Body of pancreas (tissue), 4 donors: ENCODE results near the gene GAK. TPM values are rescaled to one million over a fixed set of nuclear protein-coding genes. Genes with fewer than 3 reads are reported as not detected.

Experiments
- ATAC-seq: fragments of 150-250 bp; one replicate; pipeline ENCODE4 v1.9.1; 2016
- DNase-seq, 4 donors: peaks; one replicate each; pipeline ENCODE4 v3.0.0-alpha.2; 2019
- H3K27ac ChIP-seq, 4 donors: fragments of 200-600 bp; sonication (generic); 1 replicate in 3 of 4; 2 replicates in 1 of 4; pipeline versions ENCODE4 v1.5.1 to v1.6.1; 2016 to 2019; ENCODE audit warnings: mild to moderate bottlenecking in 1 of 4, mixed read lengths in 1 of 4, moderate library complexity in 1 of 4
- H3K27me3 ChIP-seq, 2 donors: fragments of 200-600 bp; sonication (generic); one replicate each; pipeline ENCODE4 v1.6.0; 2016; ENCODE audit warnings: mild to moderate bottlenecking in 1 of 2
- H3K36me3 ChIP-seq, 2 donors: fragments of 200-600 bp; sonication (generic); replicated peaks in 1 of 2; 2 replicates each; pipeline ENCODE4 v1.5.1; 2016; ENCODE audit warnings: low read depth in 2 of 2; ENCODE audit not compliant: insufficient read depth in 1 of 2
- H3K4me1 ChIP-seq: fragments of 200-600 bp; sonication (generic); one replicate; pipeline ENCODE4 v1.6.0; 2016
- H3K4me3 ChIP-seq, 2 donors: fragments of 200-600 bp; sonication (generic); 1 replicate in 1 of 2; 2 replicates in 1 of 2; pipeline ENCODE4 v1.5.1; 2016 to 2019
- H3K9me3 ChIP-seq, 3 donors: fragments of 200-600 bp; sonication (generic); 1 replicate in 2 of 3; 2 replicates in 1 of 3; pipeline ENCODE4 v1.5.1; 2016
- POLR2A ChIP-seq, 3 donors: fragments of 450-650 bp; IDR thresholded peaks; one replicate each; pipeline ENCODE4 v1.6.1; 2016; ENCODE audit warnings: antibody characterized with exemption in 3 of 3, mild to moderate bottlenecking in 2 of 3
- WGBS, 2 donors: methylation state at CpG; one replicate each; pipeline ENCODE4 v1.1.5; 2017; 5-methylcytosine and 5-hydroxymethylcytosine counted together
- intact Hi-C: fragments of 100-400 bp; cut with DNase I; formaldehyde crosslinking; loops from one replicate; pipeline ENCODE4 v1.15.1; 2023
- total RNA-seq, 2 donors: library from RNA; depleted of rRNA; stranded (reverse); fragments of >200 nt; gene quantifications; one replicate each; pipeline ENCODE4 v1.1.0, GENCODE V29; 2016
- TF ChIP-seq, protein P1 (sequence below), 7 experiments: fragments of 450-650 bp in 4 of 7; fragments of 200-600 bp in 3 of 7; sonication (generic) in 3 of 7; IDR thresholded peaks; one replicate each; pipeline ENCODE4 v1.5.1; 2016 to 2019; ENCODE audit warnings: antibody characterized with exemption in 7 of 7

The GAK gene
- total RNA-seq, 2 donors from 2014 or later = 126 to 127 TPM

DNA sequence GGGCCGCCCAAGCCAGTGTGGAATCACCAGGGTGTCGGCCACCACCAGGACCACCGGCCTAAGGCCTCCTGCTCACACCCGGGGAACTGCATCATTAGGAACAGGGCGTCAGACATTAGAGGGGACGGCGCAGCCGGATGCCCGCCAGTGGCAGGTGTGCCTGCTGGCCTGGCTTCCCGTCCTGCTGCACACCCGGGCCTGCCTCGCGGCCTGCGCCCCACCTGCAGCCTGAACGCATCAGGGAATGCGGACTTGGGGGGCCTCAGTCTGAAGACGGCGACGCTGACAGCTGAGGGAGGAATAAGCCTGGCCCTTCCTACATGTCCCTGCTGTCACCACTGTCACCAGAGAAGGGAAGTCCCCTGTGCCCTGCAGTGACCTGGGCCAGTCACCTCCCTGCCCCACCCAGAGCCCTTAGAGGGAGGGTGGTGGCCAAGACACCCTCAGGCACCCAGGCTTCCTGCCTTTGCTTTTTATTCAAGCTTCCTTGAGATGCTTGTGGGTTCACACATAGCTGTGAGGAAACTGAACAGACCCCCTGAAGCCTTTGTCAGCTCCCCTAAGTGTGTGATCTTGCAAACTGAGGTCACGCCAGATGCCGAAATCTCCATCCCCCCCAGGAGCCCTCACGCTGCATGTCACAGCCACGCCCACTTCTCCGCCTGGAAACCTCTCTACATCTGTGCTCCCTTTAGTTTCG lies 38.1 kb upstream of the GAK start:
- no peak overlapping the region for H3K27ac ChIP-seq
- WGBS, 2 donors = 87 to 95% methylated on average over 25 of the region's 25 CpGs
- TF ChIP-seq, protein P1, sequence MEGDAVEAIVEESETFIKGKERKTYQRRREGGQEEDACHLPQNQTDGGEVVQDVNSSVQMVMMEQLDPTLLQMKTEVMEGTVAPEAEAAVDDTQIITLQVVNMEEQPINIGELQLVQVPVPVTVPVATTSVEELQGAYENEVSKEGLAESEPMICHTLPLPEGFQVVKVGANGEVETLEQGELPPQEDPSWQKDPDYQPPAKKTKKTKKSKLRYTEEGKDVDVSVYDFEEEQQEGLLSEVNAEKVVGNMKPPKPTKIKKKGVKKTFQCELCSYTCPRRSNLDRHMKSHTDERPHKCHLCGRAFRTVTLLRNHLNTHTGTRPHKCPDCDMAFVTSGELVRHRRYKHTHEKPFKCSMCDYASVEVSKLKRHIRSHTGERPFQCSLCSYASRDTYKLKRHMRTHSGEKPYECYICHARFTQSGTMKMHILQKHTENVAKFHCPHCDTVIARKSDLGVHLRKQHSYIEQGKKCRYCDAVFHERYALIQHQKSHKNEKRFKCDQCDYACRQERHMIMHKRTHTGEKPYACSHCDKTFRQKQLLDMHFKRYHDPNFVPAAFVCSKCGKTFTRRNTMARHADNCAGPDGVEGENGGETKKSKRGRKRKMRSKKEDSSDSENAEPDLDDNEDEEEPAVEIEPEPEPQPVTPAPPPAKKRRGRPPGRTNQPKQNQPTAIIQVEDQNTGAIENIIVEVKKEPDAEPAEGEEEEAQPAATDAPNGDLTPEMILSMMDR (IDR thresholded peaks at IDR 0.05) = no peak
- TF ChIP-seq POLR2A (IDR thresholded peaks at IDR 0.05) = no peak
- H3K4me3 ChIP-seq = no peak overlapping the region
- no peaks in the 10 kb centered on the region for H3K27me3 ChIP-seq
- no peaks in the 10 kb centered on the region for H3K36me3 ChIP-seq
- H3K4me1 ChIP-seq = peaks cover 34% of the 10 kb centered on the region
- no peak for ATAC-seq
- intact Hi-C loops = no loop called here
- no peaks in the 10 kb centered on the region for H3K9me3 ChIP-seq
- DNase-seq = no peak

DNA sequence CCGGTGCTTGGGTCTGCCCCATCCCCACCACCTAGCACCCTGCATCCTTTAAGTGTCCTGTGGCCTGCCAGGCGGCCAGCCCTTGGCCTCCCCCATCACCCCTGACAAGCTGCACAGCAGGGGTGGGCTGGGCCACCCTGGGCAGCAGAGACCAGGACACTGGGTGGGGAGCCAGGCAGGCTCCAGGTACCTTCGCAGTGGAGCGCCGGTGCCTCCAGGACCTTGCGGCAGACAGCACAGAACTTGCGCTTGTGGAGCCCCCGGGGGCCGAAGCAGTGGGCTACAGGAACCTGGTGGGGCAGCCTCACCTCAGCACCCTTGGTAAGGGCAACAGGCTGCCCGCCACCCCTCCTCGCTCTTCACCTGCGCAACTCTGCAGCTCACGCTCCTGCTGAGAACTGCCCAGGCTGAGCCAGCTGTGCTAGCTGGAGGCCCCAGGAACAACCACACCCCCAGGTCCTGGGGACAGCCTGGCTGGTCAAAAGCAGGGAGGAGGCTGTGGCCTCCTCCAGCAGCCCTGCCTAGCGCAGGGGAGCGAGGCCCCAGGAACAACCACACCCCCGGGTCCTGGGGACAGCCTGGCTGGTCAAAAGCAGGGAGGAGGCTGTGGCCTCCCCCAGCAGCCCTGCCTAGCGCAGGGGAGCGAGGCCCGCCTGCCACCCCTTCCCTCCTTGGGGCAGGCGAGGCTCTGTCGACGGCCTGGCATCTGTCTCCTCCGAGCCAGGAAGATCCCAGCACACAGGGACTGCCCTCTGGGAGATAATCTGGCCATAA lies 36.7 kb upstream of the GAK start:
- intact Hi-C loops = no loop called here
- H3K27me3 ChIP-seq = no peaks in the 10 kb centered on the region
- TF ChIP-seq POLR2A (IDR thresholded peaks at IDR 0.05) = no peak
- TF ChIP-seq, protein P1 (IDR thresholded peaks at IDR 0.05) = no peak
- WGBS, 2 donors = 53 to 89% methylated on average over 3 to 22 of the region's 23 CpGs
- H3K9me3 ChIP-seq = no peaks in the 10 kb centered on the region
- peaks cover 33% of the 10 kb centered on the region for H3K4me1 ChIP-seq
- H3K36me3 ChIP-seq = no peaks in the 10 kb centered on the region
- ATAC-seq (no peak), DNase-seq (peak; percentile 42 to 81 (median 62))
- no peak overlapping the region for H3K27ac ChIP-seq
- H3K4me3 ChIP-seq = no peak overlapping the region

DNA sequence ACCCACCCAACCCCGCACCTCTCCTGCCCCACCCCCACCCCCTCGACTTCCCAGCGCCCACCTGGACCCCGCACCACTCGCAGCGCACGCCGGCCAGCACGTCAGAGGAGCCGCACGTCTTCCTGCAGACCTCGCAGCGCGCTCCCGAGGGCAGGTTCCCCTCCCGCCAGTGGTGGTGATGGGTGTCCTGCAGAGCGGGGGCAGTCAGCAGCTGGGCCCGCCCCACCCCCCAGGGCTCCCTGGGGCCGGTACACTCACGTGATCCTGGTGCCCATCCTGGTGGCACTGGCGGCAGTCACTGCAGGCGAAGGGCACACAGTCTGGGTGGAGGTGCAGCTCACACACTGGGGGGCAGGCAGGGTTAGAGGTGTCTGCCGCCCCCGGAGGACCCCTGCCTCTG lies 36.1 kb upstream of the GAK start:
- H3K4me1 ChIP-seq = peaks cover 30% of the 10 kb centered on the region
- 11% methylated on average over 5 of the region's 24 CpGs; no CpG with 5 or more reads in 1 of the 2 donors for WGBS, 2 donors

DNA sequence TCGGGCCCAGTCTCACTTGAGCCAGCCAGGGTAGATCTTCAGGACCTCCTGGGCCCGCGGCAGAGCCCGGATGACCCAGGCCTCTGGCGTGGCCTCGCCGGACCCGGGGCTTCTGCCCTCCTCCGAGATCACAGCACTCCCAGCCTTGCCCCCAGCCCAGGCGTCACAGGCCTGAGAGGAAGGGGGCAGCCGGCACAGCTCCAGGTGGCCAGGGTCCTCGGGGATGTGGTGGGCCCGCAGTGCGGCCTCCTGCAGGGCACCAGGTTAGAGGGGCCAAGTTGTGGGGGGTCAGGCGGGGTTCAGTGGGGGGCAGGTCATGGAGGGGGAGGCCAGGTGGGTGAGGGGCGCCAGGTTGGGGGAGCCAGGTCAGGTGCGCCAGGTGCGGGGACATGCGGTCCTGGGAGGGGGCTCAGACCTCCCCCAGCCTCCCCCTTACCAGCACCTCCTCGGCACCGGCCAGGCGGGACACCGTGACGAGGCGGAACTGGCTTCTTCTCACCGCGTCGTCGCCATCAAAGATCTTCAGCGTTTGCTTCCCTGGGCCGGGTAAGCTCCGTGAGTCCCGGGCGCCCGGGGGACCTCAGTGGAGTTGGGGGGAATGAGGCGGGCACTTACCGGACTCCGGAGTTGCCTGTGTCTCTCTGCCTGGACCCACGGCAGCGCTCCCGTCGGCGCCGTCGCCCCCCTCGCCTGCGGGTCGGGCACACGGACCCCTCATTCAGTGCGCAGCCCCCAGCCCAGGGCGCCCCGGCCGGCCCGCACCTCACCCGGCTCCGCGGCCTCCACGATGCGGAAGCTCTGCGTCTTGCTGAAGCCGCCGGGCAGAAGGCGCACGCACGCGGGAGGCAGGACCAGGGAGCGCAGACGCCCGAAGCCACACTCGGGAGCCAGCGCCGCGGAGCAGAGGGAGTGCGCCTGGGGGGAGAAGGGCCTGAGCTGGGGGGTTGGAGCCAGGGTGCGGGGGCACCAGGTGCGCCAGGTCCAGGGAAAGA lies 35.3 kb upstream of the GAK start:
- DNase-seq (no peak), ATAC-seq (no peak)
- Histone ChIP-seq H3K4me1 (peaks cover 24% of the 10 kb centered on the region), H3K9me3 (no peaks in the 10 kb centered on the region), H3K27me3 (no peaks in the 10 kb centered on the region), H3K36me3 (no peaks in the 10 kb centered on the region), H3K27ac (no peak overlapping the region), H3K4me3 (no peak overlapping the region)
- WGBS, 2 donors = 74 to 77% methylated on average over 27 to 50 of the region's 76 CpGs
- intact Hi-C loops = no loop called here
- TF ChIP-seq, protein P1 (IDR thresholded peaks at IDR 0.05) = no peak
- TF ChIP-seq POLR2A (IDR thresholded peaks at IDR 0.05) = no peak

More for the DNA sequence above, 36.1 kb upstream of the GAK start:
- intact Hi-C loops = no loop called here
- DNase-seq (no peak), ATAC-seq (no peak)
- Histone ChIP-seq H3K9me3 (no peaks in the 10 kb centered on the region), H3K4me3 (no peak overlapping the region), H3K36me3 (no peaks in the 10 kb centered on the region), H3K27me3 (no peaks in the 10 kb centered on the region), H3K27ac (no peak overlapping the region)
- no peak for TF ChIP-seq POLR2A (IDR thresholded peaks at IDR 0.05)
- TF ChIP-seq, protein P1 (IDR thresholded peaks at IDR 0.05) = no peak
